Endodermal cell (in vitro differentiated cells): ENCODE results near the gene TSPAN17. TPM values are rescaled to one million over a fixed set of nuclear protein-coding genes. Genes with fewer than 3 reads are reported as not detected.

ENCODE experiments used
- DNase-seq: peaks from one replicate; pipeline ENCODE4 v3.0.0-alpha.2; 2017
- H3K27ac ChIP-seq: 2 replicates; pipeline ENCODE4 v1.5.1; 2013; ENCODE audit warnings: mild to moderate bottlenecking, low read depth, low read length, moderate library complexity
- H3K27me3 ChIP-seq: 2 replicates; pipeline ENCODE4 v1.6.1; 2013; ENCODE audit warnings: mild to moderate bottlenecking, low read length, moderate library complexity; ENCODE audit not compliant: insufficient read depth, control insufficient read depth, poor library complexity, severe bottlenecking
- H3K36me3 ChIP-seq: 2 replicates; pipeline ENCODE4 v1.7.0; 2013; ENCODE audit warnings: mild to moderate bottlenecking, low read length, moderate library complexity; ENCODE audit not compliant: control insufficient read depth, insufficient read depth
- H3K4me1 ChIP-seq: one replicate; pipeline ENCODE4 v1.7.0; 2013; ENCODE audit warnings: low read length; ENCODE audit not compliant: control insufficient read depth, insufficient read depth
- H3K4me3 ChIP-seq: 2 replicates; pipeline ENCODE4 v1.5.1; 2013; ENCODE audit warnings: mild to moderate bottlenecking, low read length, moderate library complexity
- H3K9ac ChIP-seq: 2 replicates; pipeline ENCODE4 v1.6.1; 2013; ENCODE audit warnings: mild to moderate bottlenecking, low read length, moderate library complexity; ENCODE audit not compliant: poor library complexity, severe bottlenecking; ENCODE audit errors: extremely low read depth
- H3K9me3 ChIP-seq: 2 replicates; pipeline ENCODE4 v1.6.1; 2013; ENCODE audit warnings: mild to moderate bottlenecking, low read length, moderate library complexity; ENCODE audit not compliant: control insufficient read depth
- H3K27ac Mint-ChIP-seq: 2 replicates; pipeline ENCODE4 v1.8.0; 2020; ENCODE audit warnings: mixed read lengths
- H3K27me3 Mint-ChIP-seq: 2 replicates; pipeline ENCODE4 v1.8.0; 2021; ENCODE audit warnings: mild to moderate bottlenecking, mixed read lengths; ENCODE audit not compliant: insufficient read depth
- H3K36me3 Mint-ChIP-seq: 2 replicates; pipeline ENCODE4 v1.8.0; 2020; ENCODE audit warnings: low read depth, mixed read lengths
- H3K4me1 Mint-ChIP-seq: 2 replicates; pipeline ENCODE4 v1.8.0; 2020; ENCODE audit warnings: mixed read lengths
- H3K4me3 Mint-ChIP-seq: 2 replicates; pipeline ENCODE4 v1.8.0; 2020; ENCODE audit warnings: mild to moderate bottlenecking, moderate library complexity, mixed read lengths
- H3K9me3 Mint-ChIP-seq: 2 replicates; pipeline ENCODE4 v1.8.0; 2020; ENCODE audit warnings: mild to moderate bottlenecking, mixed read lengths
- CTCF ChIP-seq: fragments of 200-600 bp; sonication (generic); conservative IDR thresholded peaks from 2 replicates; pipeline ENCODE4 v1.5.0; 2021; ENCODE audit warnings: antibody characterized with exemption, mild to moderate bottlenecking
- WGBS, 2 experiments: methylation state at CpG; one replicate each; pipeline versions ENCODE4 v1.1.5 to v1.1.7; 2013; ENCODE audit warnings: missing lambda C conversion rate in 2 of 2, mixed read lengths in 1 of 2; ENCODE audit not compliant: insufficient coverage in 1 of 2, insufficient read length in 1 of 2; 5-methylcytosine and 5-hydroxymethylcytosine counted together
- total RNA-seq, 2 donors: library from RNA; stranded (reverse); fragmentation: NEBNext Ultra II Directional in 1 of 2; extraction: Animal tissue kit (Norgen Biotek cat#: 25700) in 1 of 2; gene quantifications; 2 replicates in 1 of 2; 3 replicates in 1 of 2; pipeline ENCODE4 v1.2.1, GENCODE V29; 2021

TSPAN17 gene
- total RNA-seq, 2 donors from 2014 or later: 49.3 to 50.3 TPM

DNA sequence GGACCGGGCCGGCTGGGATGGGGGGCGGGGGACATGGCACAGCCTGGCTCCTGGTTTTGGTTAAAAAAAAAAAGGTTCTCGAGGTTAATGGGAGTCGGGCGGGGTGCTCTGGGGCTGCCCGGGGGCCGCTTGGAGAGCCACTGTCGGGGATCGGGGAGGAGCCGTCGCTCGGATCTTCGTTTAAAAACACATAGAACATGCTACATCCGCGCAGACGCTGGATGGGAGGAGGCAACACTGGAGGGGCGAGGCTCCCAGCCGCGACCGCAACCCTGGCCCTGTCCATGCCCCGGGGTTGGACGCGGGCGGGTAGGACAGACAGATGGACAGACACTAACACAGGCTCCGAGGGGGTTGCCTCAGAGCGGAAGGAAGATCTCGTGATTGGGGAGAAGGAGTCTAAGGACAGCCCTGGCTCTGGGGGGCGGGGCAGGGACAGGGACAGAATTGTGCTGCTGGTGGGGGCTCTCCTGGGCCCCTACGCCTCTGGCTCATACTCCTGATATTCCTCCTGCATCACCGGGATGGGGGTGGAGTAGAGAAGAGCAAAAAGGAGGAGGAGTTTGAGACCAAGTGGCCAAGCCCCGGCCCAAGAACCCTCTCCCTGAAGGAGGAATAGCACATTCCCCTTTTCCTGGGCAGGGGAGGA, 26.8 kb upstream of the TSPAN17 start:
- peak; percentile 70 for DNase-seq
- H3K4me1 Mint-ChIP-seq: peaks cover 4% of the 10 kb centered on the region
- no peak overlapping the region for H3K27ac ChIP-seq
- H3K27ac Mint-ChIP-seq: no peak overlapping the region
- H3K9me3 ChIP-seq: no peaks in the 10 kb centered on the region
- no peak overlapping the region for H3K4me3 ChIP-seq
- no peak overlapping the region for H3K4me3 Mint-ChIP-seq
- H3K36me3 Mint-ChIP-seq: no peaks in the 10 kb centered on the region
- no peak for TF ChIP-seq CTCF
- peaks cover 80% of the 10 kb centered on the region for H3K27me3 ChIP-seq
- 39 to 60% methylated on average over 10 to 32 of the region's 32 CpGs for WGBS, 2 experiments
- H3K9ac ChIP-seq: no peak overlapping the region
- no peaks in the 10 kb centered on the region for H3K9me3 Mint-ChIP-seq
- H3K36me3 ChIP-seq: no peaks in the 10 kb centered on the region
- H3K27me3 Mint-ChIP-seq: peaks cover 85% of the 10 kb centered on the region
- no peaks in the 10 kb centered on the region for H3K4me1 ChIP-seq

GRCh38 chr5:176621661-176622079, 25.6 kb upstream of the TSPAN17 start:
- Mint-ChIP-seq H3K36me3 (no peaks in the 10 kb centered on the region), H3K4me3 (no peak overlapping the region), H3K4me1 (peaks cover 4% of the 10 kb centered on the region), H3K9me3 (no peaks in the 10 kb centered on the region), H3K27me3 (peaks cover 84% of the 10 kb centered on the region), H3K27ac (no peak overlapping the region)
- H3K36me3 ChIP-seq: no peaks in the 10 kb centered on the region
- 91 to 92% methylated on average over 9 to 13 of the region's 13 CpGs for WGBS, 2 experiments
- H3K4me1 ChIP-seq: no peaks in the 10 kb centered on the region
- DNase-seq: no peak
- no peak overlapping the region for H3K27ac ChIP-seq
- TF ChIP-seq CTCF: no peak
- no peak overlapping the region for H3K9ac ChIP-seq
- H3K27me3 ChIP-seq: peaks cover 77% of the 10 kb centered on the region
- H3K4me3 ChIP-seq: no peak overlapping the region
- H3K9me3 ChIP-seq: no peaks in the 10 kb centered on the region

DNA sequence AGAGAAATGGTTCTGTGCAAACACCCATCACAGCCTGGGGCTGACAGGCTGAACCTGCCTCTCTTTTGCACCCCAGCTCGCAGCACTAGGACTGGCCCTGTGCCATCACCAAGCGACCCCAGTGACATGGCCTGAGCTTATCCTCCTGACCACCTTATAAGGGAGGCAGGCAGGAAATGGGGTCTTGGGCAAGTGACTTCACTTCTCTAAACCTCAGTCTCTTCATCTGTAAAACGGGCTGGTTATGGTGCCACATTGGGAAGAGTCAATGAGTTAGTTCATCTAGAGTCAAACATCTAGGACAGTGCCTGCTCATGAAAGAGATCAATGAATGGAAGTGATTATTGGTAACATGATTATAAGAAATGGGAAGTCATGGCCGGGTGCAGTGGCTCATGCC, 23.1 kb upstream of the TSPAN17 start:
- peaks cover 84% of the 10 kb centered on the region for H3K27me3 Mint-ChIP-seq
- H3K27me3 ChIP-seq: peaks cover 78% of the 10 kb centered on the region
- 87 to 96% methylated on average over 3 to 4 of the region's 4 CpGs for WGBS, 2 experiments

More for the DNA sequence above, 23.1 kb upstream of the TSPAN17 start:
- Mint-ChIP-seq H3K9me3 (no peaks in the 10 kb centered on the region), H3K27ac (no peak overlapping the region), H3K36me3 (no peaks in the 10 kb centered on the region), H3K4me1 (peaks cover 4% of the 10 kb centered on the region), H3K4me3 (no peak overlapping the region)
- Histone ChIP-seq H3K27ac (no peak overlapping the region), H3K36me3 (no peaks in the 10 kb centered on the region), H3K4me1 (no peaks in the 10 kb centered on the region), H3K9ac (no peak overlapping the region), H3K9me3 (no peaks in the 10 kb centered on the region), H3K4me3 (no peak overlapping the region)
- DNase-seq: no peak
- no peak for TF ChIP-seq CTCF
